Central memory CD8-positive, alpha-beta T cell (primary cell): ENCODE results near the gene RIN2.

Experiments
- ATAC-seq: fragments of 150-1000 bp; cut with Tn5 transposase; replicated peaks from 2 replicates; pipeline ENCODE4 v1.10.0; 2022; ENCODE audit warnings: mild to moderate bottlenecking, moderate FRiP score, moderate number of reproducible peaks; ENCODE audit not compliant: poor library complexity, severe bottlenecking; ENCODE audit errors: extremely low read depth
- DNase-seq, 2 donors: peaks; one replicate each; pipeline ENCODE4 v3.0.0; 2021; ENCODE audit warnings: low spot score in 2 of 2
- H3K27ac Mint-ChIP-seq: one replicate; pipeline ENCODE4 v1.8.0; 2022; ENCODE audit warnings: low read depth, mild to moderate bottlenecking, moderate library complexity, mixed read lengths
- H3K27me3 Mint-ChIP-seq: one replicate; pipeline ENCODE4 v1.8.0; 2022; ENCODE audit warnings: mixed read lengths
- H3K36me3 Mint-ChIP-seq: one replicate; pipeline ENCODE4 v1.8.0; 2022; ENCODE audit warnings: mild to moderate bottlenecking, moderate library complexity, mixed read lengths; ENCODE audit not compliant: insufficient read depth
- H3K4me1 Mint-ChIP-seq: one replicate; pipeline ENCODE4 v1.8.0; 2022; ENCODE audit warnings: mixed read lengths
- H3K4me3 Mint-ChIP-seq: one replicate; pipeline ENCODE4 v1.8.0; 2022; ENCODE audit warnings: mild to moderate bottlenecking, moderate library complexity, mixed read lengths
- H3K9me3 Mint-ChIP-seq: one replicate; pipeline ENCODE4 v1.8.0; 2022; ENCODE audit warnings: mixed read lengths

Gene RIN2

DNA sequence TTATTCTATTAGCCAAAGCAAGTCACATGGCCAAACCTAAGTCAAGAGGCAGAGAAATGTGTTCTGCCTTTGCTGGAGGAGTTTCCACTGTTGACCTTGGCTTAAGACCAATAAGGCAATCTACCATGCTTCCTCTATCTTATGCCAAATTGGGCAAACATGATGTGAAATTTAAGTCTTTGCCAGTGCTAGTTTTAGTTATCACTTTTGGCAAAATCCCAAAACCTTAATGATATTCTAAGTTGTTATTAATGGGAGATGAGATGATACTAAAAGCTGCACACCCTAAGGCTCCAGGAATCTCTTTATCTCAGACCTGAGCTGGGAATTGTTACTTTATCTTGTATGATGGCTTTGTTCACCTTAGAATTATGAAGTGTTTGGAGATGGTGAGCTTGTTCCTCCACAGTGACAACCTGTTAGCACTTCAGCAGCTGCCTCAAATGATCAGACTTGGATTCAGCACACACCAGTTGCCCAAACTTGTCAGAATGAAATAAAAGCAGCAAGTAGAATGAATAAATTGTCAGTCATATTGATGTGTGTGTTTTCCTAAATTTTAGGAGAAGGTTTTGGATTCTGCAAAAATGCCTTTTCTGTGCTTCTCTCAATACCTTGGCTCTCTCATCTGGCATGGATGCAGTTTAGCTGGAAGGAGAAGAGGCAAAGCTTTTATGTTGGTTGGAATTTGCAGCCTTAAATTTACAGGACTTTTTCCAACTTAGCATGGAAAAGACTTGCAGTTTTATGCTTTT is 49.3 kb downstream of the RIN2 start:
- Mint-ChIP-seq H3K4me1 (no peaks in the 10 kb centered on the region), H3K9me3 (no peaks in the 10 kb centered on the region), H3K4me3 (no peak overlapping the region), H3K27me3 (no peaks in the 10 kb centered on the region), H3K27ac (no peak overlapping the region), H3K36me3 (peaks cover 1% of the 10 kb centered on the region)
- ATAC-seq (no peak), DNase-seq (no peak)
